PC-3 (cell line): ENCODE results near the gene NMNAT2. TPM values are rescaled to one million over a fixed set of nuclear protein-coding genes. Genes with fewer than 3 reads are reported as not detected.

Source experiments
- ATAC-seq: fragments of 200-7000 bp; cut with Tn5 transposase; 2 replicates; pipeline ENCODE4 v1.9.1; 2020; ENCODE audit warnings: mild to moderate bottlenecking, moderate library complexity
- BruUV-seq: library from RNA; stranded (reverse); fragments of 400-500 nt; replicated peaks from 2 replicates; lab custom pipeline; 2021; lab: Mats Ljungman, UMichigan
- CTCF ChIA-PET: fragments of 300-600 bp; sonication (Branson Sonifier 250); formaldehyde crosslinking; loops from one replicate; lab custom pipeline; 2022; ENCODE audit warnings: antibody characterized with exemption; lab: Charles Lee
- POLR2A ChIA-PET: fragments of 300-600 bp; sonication (Branson Sonifier 250); formaldehyde crosslinking; loops from one replicate; lab custom pipeline; 2022; ENCODE audit warnings: antibody characterized with exemption; ENCODE audit not compliant: unreplicated experiment; lab: Charles Lee
- DNase-seq: peaks from one replicate; pipeline ENCODE4 v3.0.0-alpha.2; 2015
- H2AFZ ChIP-seq: fragments of 300-600 bp; sonication (generic); 2 replicates; pipeline ENCODE4 v1.6.0; 2016; ENCODE audit warnings: antibody characterized with exemption, low read length
- H3F3A ChIP-seq: fragments of 300-600 bp; sonication (generic); one replicate; pipeline ENCODE4 v1.6.0; 2017; ENCODE audit warnings: antibody characterized with exemption, low read length, control low read depth, mild to moderate bottlenecking; ENCODE audit not compliant: unreplicated experiment
- H3K27ac ChIP-seq: fragments of 300-600 bp; sonication (generic); 2 replicates; pipeline ENCODE4 v1.5.1; 2016; ENCODE audit warnings: mild to moderate bottlenecking, low read length
- H3K27me3 ChIP-seq: fragments of 300-600 bp; sonication (generic); 2 replicates; pipeline ENCODE4 v1.6.1; 2016; ENCODE audit warnings: low read length, mixed read lengths
- H3K36me3 ChIP-seq: fragments of 300-600 bp; sonication (generic); 2 replicates; pipeline ENCODE4 v1.6.1; 2016; ENCODE audit warnings: low read depth, mixed run types, low read length, mixed read lengths
- H3K4me1 ChIP-seq: fragments of 300-600 bp; sonication (generic); 2 replicates; pipeline ENCODE4 v1.5.1; 2016; ENCODE audit warnings: low read length; ENCODE audit not compliant: insufficient read depth
- H3K4me2 ChIP-seq: fragments of 300-600 bp; sonication (generic); 2 replicates; pipeline ENCODE4 v1.6.0; 2016; ENCODE audit warnings: low read length
- H3K4me3 ChIP-seq: fragments of 300-600 bp; sonication (generic); 2 replicates; pipeline ENCODE4 v1.5.1; 2016; ENCODE audit warnings: mild to moderate bottlenecking, low read length, mixed read lengths
- H3K79me2 ChIP-seq: fragments of 300-600 bp; sonication (generic); 2 replicates; pipeline ENCODE4 v1.6.1; 2017; ENCODE audit warnings: low read length, mixed read lengths
- H3K9ac ChIP-seq: fragments of 300-600 bp; sonication (generic); 2 replicates; pipeline ENCODE4 v1.6.0; 2016; ENCODE audit warnings: mild to moderate bottlenecking, low read length
- H3K9me2 ChIP-seq: fragments of 300-600 bp; sonication (generic); replicated peaks from 2 replicates; pipeline ENCODE4 v1.6.1; 2016; ENCODE audit warnings: mixed run types, low read length, mixed read lengths
- H3K9me3 ChIP-seq: fragments of 300-600 bp; sonication (generic); 2 replicates; pipeline ENCODE4 v1.6.1; 2016; ENCODE audit warnings: low read length, mixed read lengths
- H4K20me1 ChIP-seq: fragments of 300-600 bp; sonication (generic); 2 replicates; pipeline ENCODE4 v1.6.1; 2016; ENCODE audit warnings: low read length, mixed read lengths
- EZH2 ChIP-seq: fragments of 300-600 bp; sonication (generic); IDR thresholded peaks from one replicate; pipeline ENCODE4 v1.6.1; 2017; ENCODE audit warnings: antibody characterized with exemption, mild to moderate bottlenecking, low read length; ENCODE audit not compliant: unreplicated experiment
- EZH2phosphoT487 ChIP-seq: fragments of 300-600 bp; sonication (generic); IDR thresholded peaks from 2 replicates; pipeline ENCODE4 v1.6.1; 2018; ENCODE audit warnings: mild to moderate bottlenecking, antibody characterized with exemption, low read length, borderline replicate concordance
- intact Hi-C: fragments of 100-400 bp; cut with micrococcal nuclease; formaldehyde crosslinking; loops from 2 replicates; pipeline ENCODE4 v1.9.0; 2023
- total RNA-seq: library from RNA; depleted of rRNA; stranded (reverse); fragments of >200 nt; gene quantifications from 2 replicates; pipeline ENCODE4 v1.2.3, GENCODE V29; 2014
- TF ChIP-seq, protein P1 (sequence below): fragments of 300-600 bp; sonication (generic); conservative IDR thresholded peaks from 2 replicates; pipeline ENCODE4 v1.5.1; 2017; ENCODE audit warnings: antibody characterized with exemption, low read depth, mild to moderate bottlenecking, low read length

NMNAT2 gene
- total RNA-seq, 1 experiment from 2014 or later: 6.0 TPM

DNA sequence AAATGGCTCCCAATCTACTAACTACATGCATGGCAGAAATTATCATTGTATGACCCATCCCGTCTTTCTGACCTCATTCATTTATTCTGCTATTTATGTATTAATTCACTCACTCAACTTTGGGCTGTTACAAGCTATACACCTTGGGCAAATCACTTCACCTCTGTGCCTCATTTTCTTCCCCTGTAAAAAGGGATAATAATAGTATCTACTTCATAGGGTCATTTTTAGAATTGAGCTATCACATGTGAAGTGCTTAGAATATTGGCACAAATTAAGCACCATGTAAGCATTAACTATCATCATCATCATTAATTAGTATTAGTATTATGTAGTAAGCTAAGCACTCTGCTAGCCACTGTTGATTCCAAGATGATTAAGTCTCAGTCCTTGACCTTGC lies 52.1 kb downstream of the NMNAT2 start:
- no peaks in the 10 kb centered on the region for H3K79me2 ChIP-seq
- intact Hi-C loops: no loop called here
- no peak overlapping the region for H3K4me3 ChIP-seq
- CTCF ChIA-PET: no interaction called here
- TF ChIP-seq, protein P1, sequence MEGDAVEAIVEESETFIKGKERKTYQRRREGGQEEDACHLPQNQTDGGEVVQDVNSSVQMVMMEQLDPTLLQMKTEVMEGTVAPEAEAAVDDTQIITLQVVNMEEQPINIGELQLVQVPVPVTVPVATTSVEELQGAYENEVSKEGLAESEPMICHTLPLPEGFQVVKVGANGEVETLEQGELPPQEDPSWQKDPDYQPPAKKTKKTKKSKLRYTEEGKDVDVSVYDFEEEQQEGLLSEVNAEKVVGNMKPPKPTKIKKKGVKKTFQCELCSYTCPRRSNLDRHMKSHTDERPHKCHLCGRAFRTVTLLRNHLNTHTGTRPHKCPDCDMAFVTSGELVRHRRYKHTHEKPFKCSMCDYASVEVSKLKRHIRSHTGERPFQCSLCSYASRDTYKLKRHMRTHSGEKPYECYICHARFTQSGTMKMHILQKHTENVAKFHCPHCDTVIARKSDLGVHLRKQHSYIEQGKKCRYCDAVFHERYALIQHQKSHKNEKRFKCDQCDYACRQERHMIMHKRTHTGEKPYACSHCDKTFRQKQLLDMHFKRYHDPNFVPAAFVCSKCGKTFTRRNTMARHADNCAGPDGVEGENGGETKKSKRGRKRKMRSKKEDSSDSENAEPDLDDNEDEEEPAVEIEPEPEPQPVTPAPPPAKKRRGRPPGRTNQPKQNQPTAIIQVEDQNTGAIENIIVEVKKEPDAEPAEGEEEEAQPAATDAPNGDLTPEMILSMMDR: no peak
- TF ChIP-seq EZH2 (no peak), EZH2phosphoT487 (no peak)
- H3K36me3 ChIP-seq: no peaks in the 10 kb centered on the region
- BruUV-seq: no TSS peak
- ATAC-seq: no peak
- no peaks in the 10 kb centered on the region for H3F3A ChIP-seq
- no peaks in the 10 kb centered on the region for H4K20me1 ChIP-seq
- no peaks in the 10 kb centered on the region for H3K9me3 ChIP-seq
- peaks cover 7% of the 10 kb centered on the region for H3K4me1 ChIP-seq
- POLR2A ChIA-PET: no interaction called here
- no peak overlapping the region for H2AFZ ChIP-seq
- H3K9me2 ChIP-seq: no peaks in the 10 kb centered on the region
- H3K27me3 ChIP-seq: no peaks in the 10 kb centered on the region
- H3K4me2 ChIP-seq: no peak overlapping the region
- no peak overlapping the region for H3K9ac ChIP-seq
- no peak for DNase-seq
- H3K27ac ChIP-seq: no peak overlapping the region

GRCh38 chr1:183365676-183366075 lies 52.5 kb downstream of the NMNAT2 start:
- Histone ChIP-seq H3K79me2 (no peaks in the 10 kb centered on the region), H3F3A (no peaks in the 10 kb centered on the region), H3K4me2 (no peak overlapping the region), H3K9me3 (no peaks in the 10 kb centered on the region), H3K9me2 (no peaks in the 10 kb centered on the region), H2AFZ (no peak overlapping the region), H3K27me3 (no peaks in the 10 kb centered on the region), H3K4me1 (peaks cover 5% of the 10 kb centered on the region), H3K4me3 (no peak overlapping the region), H4K20me1 (no peaks in the 10 kb centered on the region), H3K9ac (no peak overlapping the region), H3K27ac (no peak overlapping the region), H3K36me3 (no peaks in the 10 kb centered on the region)
- TF ChIP-seq, protein P1: no peak
- TF ChIP-seq EZH2: no peak
- intact Hi-C loops: no loop called here
- POLR2A ChIA-PET: no interaction called here
- DNase-seq (peak; percentile 12), ATAC-seq (no peak)
- no TSS peak for BruUV-seq
- CTCF ChIA-PET: no interaction called here

GRCh38 chr1:183365093-183365492 lies 53.1 kb downstream of the NMNAT2 start:
- ATAC-seq: no peak
- H3K4me1 ChIP-seq: no peaks in the 10 kb centered on the region
- no peak overlapping the region for H2AFZ ChIP-seq
- no peaks in the 10 kb centered on the region for H3K79me2 ChIP-seq
- no peak overlapping the region for H3K4me2 ChIP-seq
- no peak for DNase-seq
- intact Hi-C loops: no loop called here
- TF ChIP-seq EZH2phosphoT487: no peak
- TF ChIP-seq, protein P1: no peak
- no peak for TF ChIP-seq EZH2
- H3K27ac ChIP-seq: no peak overlapping the region
- BruUV-seq: no TSS peak
- no peaks in the 10 kb centered on the region for H3K9me2 ChIP-seq
- ChIA-PET CTCF (no interaction called here), POLR2A (no interaction called here)
- H3K27me3 ChIP-seq: no peaks in the 10 kb centered on the region
- no peak overlapping the region for H3K4me3 ChIP-seq
- no peaks in the 10 kb centered on the region for H3K36me3 ChIP-seq
- H3K9ac ChIP-seq: no peak overlapping the region
- no peaks in the 10 kb centered on the region for H3F3A ChIP-seq
- H4K20me1 ChIP-seq: no peaks in the 10 kb centered on the region
- H3K9me3 ChIP-seq: no peaks in the 10 kb centered on the region
